ENCODE data around the gene ADGRB3.
"Not testable (repeated sequence)": the region's sequence is repeated elsewhere in the genome, so short reads cannot be mapped to it uniquely, and the experiment has no call there.

ADGRB3 gene

GRCh38 chr6:68746376-68746775 is 111.3 kb downstream of the ADGRB3 start:
- Histone ChIP-seq H3K27ac (no peak overlapping the region), H3K27me3 (no peaks in the 10 kb centered on the region), H3K9me3 (no peaks in the 10 kb centered on the region), H3K36me3 (no peaks in the 10 kb centered on the region), H3K4me1 (ENCODE audit: control insufficient read depth in 1 of 2, insufficient read depth in 1 of 2, low read depth in 1 of 2, low read length in 1 of 2) (no peaks in the 10 kb centered on the region), H3K4me3 (ENCODE audit: low read depth in 1 of 2, low read length in 1 of 2) (no peak overlapping the region)
- no peak for TF ChIP-seq CTCF (IDR thresholded peaks at IDR 0.05)

GRCh38 chr6:68747110-68747790 is 112.2 kb downstream of the ADGRB3 start:
- no peaks in the 10 kb centered on the region for H3K9me3 ChIP-seq
- H3K27me3 ChIP-seq, result no peaks in the 10 kb centered on the region
- no peak overlapping the region for H3K27ac ChIP-seq
- H3K36me3 ChIP-seq, result no peaks in the 10 kb centered on the region
- no peaks in the 10 kb centered on the region for H3K4me1 ChIP-seq (ENCODE audit: control insufficient read depth in 1 of 2, insufficient read depth in 1 of 2, low read depth in 1 of 2, low read length in 1 of 2)
- no peak for TF ChIP-seq CTCF (IDR thresholded peaks at IDR 0.05)
- no peak overlapping the region for H3K4me3 ChIP-seq (ENCODE audit: low read depth in 1 of 2, low read length in 1 of 2)

- not testable (repeated sequence) for H3K27me3 ChIP-seq; H3K4me1 ChIP-seq (ENCODE audit: control insufficient read depth in 1 of 2, insufficient read depth in 1 of 2, low read depth in 1 of 2, low read length in 1 of 2)
Observed at GRCh38 chr6:68747832-68748231, 112.8 kb downstream of the ADGRB3 start.

GRCh38 chr6:68754681-68755213 is 119.7 kb downstream of the ADGRB3 start:
- H3K27ac ChIP-seq, result no peak overlapping the region
- no peaks in the 10 kb centered on the region for H3K27me3 ChIP-seq
- TF ChIP-seq CTCF (IDR thresholded peaks at IDR 0.05), result no peak
- H3K4me3 ChIP-seq (ENCODE audit: low read depth in 1 of 2, low read length in 1 of 2), result no peak overlapping the region
- H3K36me3 ChIP-seq, result no peaks in the 10 kb centered on the region
- no peaks in the 10 kb centered on the region for H3K9me3 ChIP-seq
- H3K4me1 ChIP-seq (ENCODE audit: control insufficient read depth in 1 of 2, insufficient read depth in 1 of 2, low read depth in 1 of 2, low read length in 1 of 2), result no peaks in the 10 kb centered on the region

More at GRCh38 chr6:68747832-68748231, 112.8 kb downstream of the ADGRB3 start:
- H3K9me3 ChIP-seq; H3K27ac ChIP-seq; H3K4me3 ChIP-seq (ENCODE audit: low read depth in 1 of 2, low read length in 1 of 2); H3K36me3 ChIP-seq: not testable (repeated sequence)

GRCh38 chr6:68756454-68757375 is 121.6 kb downstream of the ADGRB3 start:
- TF ChIP-seq CTCF (IDR thresholded peaks at IDR 0.05), result no peak
- no peaks in the 10 kb centered on the region for H3K9me3 ChIP-seq
- no peak overlapping the region for H3K4me3 ChIP-seq (ENCODE audit: low read depth in 1 of 2, low read length in 1 of 2)
- H3K27me3 ChIP-seq, result no peaks in the 10 kb centered on the region
- no peaks in the 10 kb centered on the region for H3K36me3 ChIP-seq
- H3K27ac ChIP-seq, result no peak overlapping the region
- no peaks in the 10 kb centered on the region for H3K4me1 ChIP-seq (ENCODE audit: control insufficient read depth in 1 of 2, insufficient read depth in 1 of 2, low read depth in 1 of 2, low read length in 1 of 2)

GRCh38 chr6:68757821-68758220 is 122.7 kb downstream of the ADGRB3 start:
- Histone ChIP-seq H3K27me3 (no peaks in the 10 kb centered on the region), H3K36me3 (no peaks in the 10 kb centered on the region), H3K27ac (no peak overlapping the region), H3K4me1 (ENCODE audit: control insufficient read depth in 1 of 2, insufficient read depth in 1 of 2, low read depth in 1 of 2, low read length in 1 of 2) (no peaks in the 10 kb centered on the region), H3K9me3 (no peaks in the 10 kb centered on the region), H3K4me3 (ENCODE audit: low read depth in 1 of 2, low read length in 1 of 2) (no peak overlapping the region)
- TF ChIP-seq CTCF (IDR thresholded peaks at IDR 0.05), result no peak

Data from neutrophil (primary cell).